Right lung (tissue), 5 donors: ENCODE measurements around the gene CST5. TPM values are rescaled to one million over a fixed set of nuclear protein-coding genes. Genes with fewer than 3 reads are reported as not detected.
"Not testable (repeated sequence)": the region's sequence is repeated elsewhere in the genome, so short reads cannot be mapped to it uniquely, and the experiment has no call there.

ENCODE experiments used
- DNase-seq, 2 donors: peaks; one replicate each; pipeline ENCODE4 v3.0.0-alpha.2; 2013
- polyA plus RNA-seq, 5 donors: library from polyadenylated mRNA; unstranded; fragments of 120-200 nt; gene quantifications; one replicate each; pipeline versions ENCODE4 v1.2.1 to v1.2.3, GENCODE V29; 2013; ENCODE audit warnings: inconsistent platforms in 1 of 5, low replicate concordance in 1 of 5; ENCODE audit not compliant: insufficient read length in 5 of 5, insufficient read depth in 1 of 5

CST5 gene
- polyA plus RNA-seq, 5 donors = 0.28 TPM; not detected in 4

DNA sequence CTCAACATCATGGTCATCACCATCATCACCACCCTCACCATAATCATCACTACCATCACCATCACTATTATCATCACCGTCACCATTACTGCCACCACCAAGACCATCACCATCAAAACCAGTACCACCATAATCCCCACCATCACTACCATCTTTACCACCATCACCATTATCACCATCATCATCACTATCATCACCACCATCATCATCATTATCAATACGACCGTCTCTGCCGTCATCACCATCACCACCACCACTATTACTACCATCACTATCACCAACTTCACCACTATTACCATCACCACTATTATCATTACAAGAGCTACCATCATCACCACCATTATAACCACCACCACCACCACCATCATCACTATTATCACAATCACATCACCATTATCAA, 11.3 kb upstream of the CST5 start:
- DNase-seq = not testable (repeated sequence)

DNA sequence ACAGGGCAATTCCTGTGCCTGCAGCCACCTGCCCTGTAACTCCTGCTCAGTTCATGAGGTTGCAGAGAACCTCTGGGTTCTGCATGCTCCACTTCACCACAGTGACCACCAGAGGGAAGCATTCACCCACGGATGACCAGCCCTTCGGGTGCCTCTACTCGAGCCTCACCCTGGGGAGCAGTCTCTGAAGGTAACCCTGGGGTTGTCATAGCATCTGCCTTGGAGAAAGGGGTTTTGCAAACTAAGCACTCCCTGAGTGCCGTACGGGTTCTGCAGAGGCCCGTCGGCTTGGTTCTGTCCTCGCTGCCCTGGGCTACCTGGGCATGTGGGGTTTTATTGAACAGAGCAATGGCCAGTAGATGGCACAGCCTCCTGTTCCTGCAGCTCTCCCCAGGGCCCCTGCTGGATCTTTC, 10.2 kb upstream of the CST5 start:
- peak in 1 of 2 donors; percentile 38 for DNase-seq

DNA sequence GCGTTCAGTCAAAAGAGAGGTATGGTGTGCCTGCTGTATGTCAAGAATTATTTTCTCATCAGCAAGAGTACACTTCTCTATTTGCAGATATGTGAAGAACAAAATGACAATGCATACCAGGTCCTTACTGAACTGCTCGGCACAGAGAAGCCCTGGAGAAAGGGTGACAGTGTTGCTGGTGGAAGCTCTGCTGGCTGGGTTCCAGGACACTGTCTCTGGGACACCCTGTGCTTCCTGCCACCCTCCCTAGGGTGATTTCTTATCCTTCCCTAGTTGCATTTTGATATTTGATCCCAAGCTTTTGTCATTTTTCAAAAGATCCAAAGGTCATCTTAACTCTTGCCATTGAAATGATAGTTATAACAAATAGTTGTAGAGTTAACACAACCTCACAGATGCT, 8.3 kb upstream of the CST5 start:
- no peak for DNase-seq

DNA sequence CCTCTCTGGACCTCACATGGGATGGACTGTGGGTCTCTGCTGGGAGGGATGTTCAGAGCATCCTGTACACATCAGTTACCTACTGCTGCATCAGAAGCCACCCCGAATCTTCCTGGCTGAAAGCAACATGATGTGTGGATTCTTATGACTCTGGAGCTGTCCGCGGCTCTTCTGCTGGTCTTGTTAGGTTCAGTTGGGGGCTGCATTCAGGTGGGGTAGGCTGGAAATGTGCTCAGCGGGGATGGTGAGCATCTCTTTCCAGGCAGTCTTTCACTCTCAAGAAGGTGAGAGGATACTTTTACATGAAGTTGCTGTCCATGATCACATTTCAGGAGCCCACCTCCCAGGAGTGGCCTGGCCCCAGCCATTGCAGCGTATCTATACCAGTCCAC, 5.2 kb upstream of the CST5 start:
- DNase-seq = no peak

DNA sequence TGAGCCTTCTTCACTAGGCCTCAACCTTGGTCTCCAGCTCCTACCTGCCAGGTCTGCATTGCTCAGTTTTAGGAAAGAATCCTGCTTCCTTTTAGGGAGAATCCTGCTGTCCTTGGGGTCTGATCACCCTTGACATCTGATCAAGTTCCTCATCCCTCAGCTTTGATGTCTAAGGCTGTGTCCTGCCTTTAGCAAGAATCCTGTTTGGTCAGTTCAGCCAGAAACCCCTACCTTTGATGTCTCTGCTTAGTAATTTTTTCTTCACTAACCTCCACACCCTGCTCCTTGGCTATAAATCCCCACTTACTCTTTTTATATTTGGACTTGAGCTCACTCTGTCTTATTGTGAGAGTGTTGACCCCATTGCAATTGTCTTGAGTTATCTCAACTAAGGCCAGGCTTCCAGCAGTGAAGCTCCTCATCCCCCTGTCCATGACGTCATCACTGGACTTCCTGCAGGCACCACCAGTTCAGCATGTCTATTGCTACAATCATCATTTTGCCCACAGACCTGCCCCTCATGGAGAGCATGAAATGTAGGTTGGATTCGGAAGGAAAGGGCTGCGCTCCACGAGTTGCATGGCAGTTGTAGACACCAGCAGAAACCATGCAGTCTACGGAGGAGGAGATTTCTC, 4.7 kb upstream of the CST5 start:
- no peak for DNase-seq

DNA sequence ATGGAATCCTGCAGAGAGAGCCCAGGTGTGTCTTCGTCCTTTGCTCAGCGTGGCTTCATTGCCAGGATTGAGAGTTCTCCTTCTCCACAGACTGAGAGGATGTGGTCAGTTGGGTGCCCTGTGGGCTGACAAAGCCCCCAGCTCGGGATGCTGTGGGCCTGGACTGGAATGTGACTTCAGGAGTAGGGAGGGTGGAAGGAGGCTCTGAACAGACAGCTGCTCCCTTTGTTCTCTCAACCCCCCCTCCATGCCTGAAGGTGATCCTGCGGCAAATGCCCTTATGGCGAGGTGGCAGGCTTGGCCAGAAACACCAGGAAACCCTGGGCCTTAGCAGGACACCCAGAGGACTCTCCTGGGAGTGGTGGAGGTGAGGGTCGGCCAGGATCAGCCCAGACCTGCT, 1.8 kb upstream of the CST5 start:
- no peak for DNase-seq

DNA sequence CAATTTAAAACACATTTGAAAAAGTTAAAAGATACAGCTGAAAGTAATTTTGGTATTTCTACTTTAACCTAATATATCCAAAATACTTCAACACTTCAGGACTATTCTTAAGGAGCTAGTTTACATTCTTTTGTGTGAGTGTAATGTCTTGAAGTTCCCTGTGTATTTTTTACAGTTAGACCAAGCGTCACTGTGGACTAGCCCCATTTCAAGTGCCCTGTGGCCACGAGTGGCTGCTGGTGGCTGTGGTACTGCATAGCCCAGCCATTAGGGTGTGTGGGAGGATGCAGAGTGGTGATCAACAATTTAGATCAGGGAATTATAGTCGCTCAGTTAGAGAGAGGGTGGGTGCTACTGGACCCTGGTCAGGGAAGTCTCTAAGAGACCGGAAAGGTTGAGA, 869 bp upstream of the CST5 start:
- DNase-seq = peak in 1 of 2 donors; percentile 8

DNA sequence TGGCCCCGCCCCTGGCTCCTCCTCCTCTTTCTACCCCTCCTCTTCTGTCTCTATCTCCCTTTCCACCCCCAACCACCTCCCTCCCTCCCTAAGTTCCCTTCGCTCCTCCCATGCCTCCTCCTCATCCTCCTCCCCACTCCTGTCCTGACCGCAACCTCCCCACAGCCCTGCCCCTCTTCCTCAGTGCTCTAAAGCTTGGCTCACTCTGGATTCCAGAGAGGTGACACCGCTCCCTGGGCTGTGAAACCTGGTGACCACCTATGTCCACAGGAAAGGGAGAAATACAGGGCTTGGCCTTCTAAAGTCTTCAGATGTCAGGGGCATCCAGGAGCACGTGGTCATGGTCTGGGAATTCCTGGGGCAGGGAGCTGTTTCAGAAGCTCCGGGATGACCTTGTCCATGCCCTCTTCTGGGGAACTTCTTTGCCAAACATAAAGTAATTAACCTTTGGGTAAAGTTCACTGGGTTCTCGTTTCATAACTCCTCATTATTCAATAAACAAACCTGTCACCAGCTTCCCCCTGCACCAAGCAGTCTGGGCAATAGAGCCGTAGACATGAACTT, 345 bp upstream of the CST5 start:
- DNase-seq = peak in 1 of 2 donors; percentile 12

DNA sequence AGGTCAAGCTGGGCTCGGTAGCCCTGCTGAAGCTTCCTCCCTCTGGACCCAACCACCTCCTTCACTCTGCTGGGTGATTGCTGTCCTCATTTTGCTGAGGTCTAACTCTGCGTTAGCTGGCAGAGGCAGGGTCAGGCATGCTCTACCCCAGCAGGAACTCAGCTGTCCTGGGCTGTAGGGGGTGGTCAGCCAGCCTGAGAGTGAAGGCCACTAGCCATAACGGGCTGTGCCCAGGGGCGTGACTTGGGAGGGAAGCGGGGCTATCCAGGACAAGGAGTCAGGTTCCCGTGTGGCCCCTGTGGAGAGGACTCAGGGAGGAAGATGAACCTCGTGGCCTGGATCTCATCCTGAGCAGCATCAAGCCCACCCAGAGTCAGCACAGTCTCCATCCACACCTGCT, 761 bp downstream of the CST5 start:
- no peak for DNase-seq

DNA sequence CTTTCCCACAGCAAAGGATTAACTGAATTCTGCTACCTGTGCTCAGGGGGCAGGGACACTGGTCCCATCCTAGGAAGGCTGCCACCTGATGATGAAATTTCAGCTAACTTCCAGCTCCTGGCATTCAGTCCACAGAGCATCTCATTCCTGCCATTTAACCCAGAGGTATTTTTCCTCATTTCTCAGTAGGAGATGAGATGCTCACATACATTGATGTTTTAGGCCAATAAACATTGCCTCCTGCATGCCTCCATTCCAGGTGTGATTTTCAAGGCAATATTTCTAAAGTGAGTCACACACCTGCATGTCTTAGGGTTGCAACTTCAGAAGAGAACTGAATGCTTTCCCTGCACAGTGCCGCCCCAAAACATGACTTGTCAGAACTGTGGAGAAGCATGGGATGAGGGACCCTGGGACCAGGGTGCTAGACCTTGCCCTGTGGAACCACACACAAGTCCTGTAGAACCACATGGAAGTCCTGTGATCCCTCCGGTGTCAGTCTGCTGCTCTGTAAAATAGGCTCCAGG, 1.5 kb downstream of the CST5 start:
- not testable (repeated sequence) for DNase-seq

DNA sequence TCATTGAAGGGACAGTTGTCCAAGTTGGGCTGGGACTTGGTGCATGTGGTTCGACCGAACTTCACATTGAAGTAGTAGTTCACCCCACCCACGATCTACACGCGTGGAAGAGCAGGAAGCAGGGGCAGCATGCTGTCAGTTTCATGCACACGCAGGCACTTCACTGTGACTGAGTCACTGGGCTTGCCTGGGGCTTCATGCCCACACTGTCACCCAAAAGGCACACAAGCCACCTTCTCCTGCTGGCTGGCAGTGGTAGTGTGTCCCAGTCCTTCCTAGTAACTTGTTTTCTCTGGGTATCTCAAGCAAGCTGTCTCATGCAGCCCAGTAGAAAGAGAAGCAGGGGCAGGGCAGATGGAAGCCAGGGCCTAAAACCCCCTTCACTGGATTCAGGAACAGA, 2.0 kb downstream of the CST5 start:
- no peak for DNase-seq

DNA sequence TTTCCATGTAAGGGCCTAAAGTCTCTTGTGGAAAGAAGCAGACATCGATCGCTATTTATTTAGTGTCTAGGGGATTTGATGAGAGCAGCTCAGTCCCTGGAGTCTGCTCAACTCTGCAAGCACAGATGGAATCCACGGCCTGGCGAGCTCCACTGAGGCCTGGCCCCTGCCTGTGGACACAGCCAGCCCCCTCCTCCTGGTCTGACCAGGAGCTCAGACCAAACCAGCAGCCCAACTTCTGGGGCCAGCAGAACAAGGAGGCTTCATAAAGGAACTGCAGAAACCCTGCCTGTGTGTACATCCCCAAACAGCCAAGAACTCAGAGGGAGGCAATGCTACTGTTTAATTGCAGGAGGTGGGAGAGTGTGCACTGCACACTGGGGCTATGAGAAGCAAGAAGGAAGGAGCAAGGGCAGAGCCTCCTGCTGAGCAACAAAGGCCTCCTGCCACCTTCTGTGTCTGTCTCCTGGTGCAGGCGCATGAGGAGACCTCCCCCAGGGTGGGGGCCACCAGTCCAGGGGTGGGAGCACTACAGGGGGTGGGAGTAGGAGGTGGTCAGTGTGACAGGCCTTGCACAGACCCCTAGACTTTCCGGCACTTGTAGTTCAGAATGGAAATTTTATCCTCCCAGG, 3.8 kb downstream of the CST5 start:
- DNase-seq = no peak

DNA sequence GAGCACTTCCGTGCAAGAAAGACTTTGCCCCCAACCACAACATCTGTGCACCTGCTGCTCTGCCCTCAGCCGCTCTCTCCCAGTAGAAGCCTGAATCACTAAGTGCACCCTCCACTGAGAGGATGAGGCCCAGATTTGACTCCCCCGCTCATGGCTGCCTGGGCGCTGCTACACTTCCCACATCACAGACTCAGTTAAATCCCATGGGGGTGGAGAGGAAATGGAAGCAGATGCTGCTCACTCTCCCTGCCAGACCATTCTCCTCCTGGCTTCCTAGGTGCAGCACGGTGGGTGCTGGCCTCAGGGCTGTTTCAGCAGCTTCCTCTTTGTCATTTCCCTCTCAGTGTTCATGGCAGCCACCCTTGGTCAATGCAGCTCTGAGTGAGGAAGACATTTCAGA, 4.8 kb downstream of the CST5 start:
- DNase-seq = no peak

DNA sequence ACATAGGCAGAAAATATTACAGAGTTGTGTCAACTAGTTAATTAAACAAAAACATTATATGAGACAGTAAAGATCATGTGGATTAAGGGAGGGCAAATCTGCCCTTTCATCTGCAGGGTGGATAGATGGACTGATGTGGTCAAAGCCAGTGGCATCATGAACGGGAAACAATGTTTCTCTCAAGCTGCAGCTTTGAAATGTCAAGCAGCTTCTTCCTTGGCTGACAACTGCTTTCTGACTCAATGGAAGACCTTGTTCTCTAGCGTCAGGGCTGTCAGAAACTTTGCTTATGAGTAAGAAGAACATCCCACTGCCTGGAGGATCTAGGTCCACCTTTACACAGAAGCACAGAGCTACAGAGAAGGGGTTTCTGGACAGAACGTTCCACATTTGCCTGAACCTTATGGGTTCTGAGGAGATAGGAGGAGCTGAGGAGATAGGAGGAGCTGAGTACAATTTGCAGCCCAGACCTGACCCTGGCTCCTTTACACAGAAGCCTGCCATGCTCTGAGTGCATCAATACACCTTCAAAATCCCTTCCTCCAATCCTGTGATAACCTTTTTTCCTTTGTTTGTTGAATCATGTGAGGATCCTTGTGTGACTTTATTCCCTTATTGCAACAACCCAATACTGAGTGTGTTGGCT, 6.1 kb downstream of the CST5 start:
- no peak for DNase-seq

DNA sequence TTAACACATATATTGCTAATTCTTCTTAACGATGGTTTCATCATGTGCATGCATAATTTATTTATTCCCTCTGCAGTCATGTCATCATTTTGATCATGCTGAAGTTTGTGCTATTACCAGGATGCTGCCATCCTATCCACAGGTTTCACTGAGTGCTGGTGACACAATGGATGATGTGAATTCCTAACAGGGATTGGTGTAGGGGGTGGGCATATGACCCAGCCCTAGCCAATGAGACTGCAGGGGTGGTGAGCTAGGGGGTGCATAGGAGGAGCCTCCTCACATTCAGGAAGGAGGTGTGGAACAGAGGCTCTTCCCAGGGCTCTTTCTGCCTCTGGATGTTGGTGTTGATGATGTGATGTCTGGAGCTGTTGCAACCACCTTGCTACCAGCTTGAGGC, 7.5 kb downstream of the CST5 start:
- no peak for DNase-seq

DNA sequence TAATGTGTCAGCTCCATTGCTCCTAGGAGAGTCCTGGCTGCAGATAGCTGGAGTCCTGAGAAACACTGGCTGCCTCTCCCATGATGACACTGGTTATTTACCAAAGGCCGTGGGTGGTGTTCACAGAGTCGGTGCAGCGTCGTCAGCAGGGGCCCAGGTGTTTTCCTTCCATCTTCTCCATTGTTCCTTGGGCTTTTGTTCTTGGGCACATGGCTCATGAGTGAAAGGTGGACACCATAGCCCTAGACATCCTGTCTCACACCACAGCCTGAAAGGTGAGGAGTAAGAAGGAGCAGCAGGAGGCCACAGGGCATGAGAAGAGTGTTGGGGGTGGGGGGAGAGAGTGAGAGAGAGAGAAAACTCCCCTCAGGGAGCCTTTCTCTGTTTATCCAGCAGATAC, 9.1 kb downstream of the CST5 start:
- no peak for DNase-seq

DNA sequence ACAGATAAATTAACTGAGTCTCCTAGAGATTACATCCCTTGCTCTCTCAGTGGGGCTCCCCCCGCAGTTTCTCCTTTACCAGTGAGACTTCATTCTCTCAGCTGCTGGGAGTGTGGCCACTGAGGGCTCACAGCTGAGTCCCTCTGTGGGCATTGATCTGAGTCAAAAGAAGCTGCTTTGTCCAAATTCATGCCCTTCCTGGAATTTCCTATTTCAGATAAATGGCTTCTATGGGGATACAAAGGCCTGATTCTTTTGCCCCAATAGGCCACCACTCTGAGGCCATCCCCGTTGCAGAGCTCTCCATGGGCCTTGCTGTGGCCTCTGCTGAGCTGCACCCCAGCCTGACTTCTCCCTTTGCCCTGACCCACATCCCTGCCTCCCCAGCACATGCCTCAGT, 10.0 kb downstream of the CST5 start:
- DNase-seq = no peak

DNA sequence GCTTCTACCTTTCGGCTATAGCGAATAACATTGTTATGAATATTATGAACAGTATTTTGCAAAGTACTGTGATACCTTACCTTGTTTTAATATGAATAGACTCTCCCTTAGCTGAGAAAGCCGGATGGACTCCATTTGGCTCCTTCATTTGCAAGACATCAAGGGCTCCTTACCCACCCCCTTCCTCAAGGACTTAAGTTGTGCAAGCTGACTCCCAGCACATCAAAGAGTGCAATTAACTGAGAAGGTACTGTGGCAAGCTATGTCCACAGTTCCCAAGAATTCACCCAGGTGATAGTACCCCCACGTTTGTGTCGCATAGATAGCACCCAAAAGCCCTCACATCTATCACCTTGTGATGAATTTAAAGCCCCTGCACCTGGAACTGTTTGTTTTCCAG, 11.2 kb downstream of the CST5 start:
- DNase-seq = no peak

DNA sequence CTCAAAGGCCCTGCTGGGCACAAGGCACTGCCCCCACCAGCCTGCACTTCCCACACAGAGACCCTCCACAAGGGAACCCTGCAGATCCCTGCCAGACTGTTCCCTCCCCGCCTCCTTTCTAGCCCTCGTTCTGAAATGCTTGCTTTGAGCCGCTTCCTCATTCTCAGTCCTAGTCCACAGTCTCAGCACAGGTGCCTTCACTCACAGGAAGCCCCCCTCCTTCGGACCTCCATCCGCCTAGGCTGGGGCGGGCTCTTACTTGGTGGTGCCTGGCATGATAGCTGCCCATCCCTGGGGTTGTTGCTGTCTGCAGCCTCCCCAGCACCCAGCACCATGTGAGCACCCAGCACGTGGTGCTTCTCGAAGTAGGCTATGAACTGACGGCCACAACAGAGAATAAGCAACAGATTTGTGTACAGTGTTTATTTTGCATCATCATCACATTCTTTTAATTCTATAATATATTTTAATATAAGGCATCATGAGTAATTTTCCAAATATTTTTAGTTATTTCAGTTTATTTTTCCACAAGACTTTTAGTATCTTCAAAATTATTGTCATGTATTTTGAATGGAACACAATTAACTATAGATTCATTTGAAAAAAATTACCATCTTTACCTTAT, 12.3 kb downstream of the CST5 start:
- no peak for DNase-seq

DNA sequence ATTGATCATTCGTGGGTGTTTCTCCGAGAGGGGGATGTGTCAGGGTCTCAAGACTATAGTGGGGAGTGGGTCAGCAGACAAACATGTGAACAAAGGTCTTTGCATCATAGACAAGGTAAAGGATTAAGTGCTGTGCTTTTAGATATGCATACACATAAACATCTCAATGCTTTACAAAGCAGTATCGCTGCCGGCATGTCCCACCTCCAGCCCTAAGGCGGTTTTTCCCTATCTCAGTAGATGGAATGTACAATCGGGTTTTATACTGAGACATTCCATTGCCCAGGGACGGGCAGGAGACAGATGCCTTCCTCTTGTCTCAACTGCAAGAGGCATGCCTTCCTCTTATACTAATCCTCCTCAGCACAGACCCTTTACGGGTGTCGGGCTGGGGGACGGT, 18.8 kb downstream of the CST5 start:
- DNase-seq = not testable (repeated sequence)

DNA sequence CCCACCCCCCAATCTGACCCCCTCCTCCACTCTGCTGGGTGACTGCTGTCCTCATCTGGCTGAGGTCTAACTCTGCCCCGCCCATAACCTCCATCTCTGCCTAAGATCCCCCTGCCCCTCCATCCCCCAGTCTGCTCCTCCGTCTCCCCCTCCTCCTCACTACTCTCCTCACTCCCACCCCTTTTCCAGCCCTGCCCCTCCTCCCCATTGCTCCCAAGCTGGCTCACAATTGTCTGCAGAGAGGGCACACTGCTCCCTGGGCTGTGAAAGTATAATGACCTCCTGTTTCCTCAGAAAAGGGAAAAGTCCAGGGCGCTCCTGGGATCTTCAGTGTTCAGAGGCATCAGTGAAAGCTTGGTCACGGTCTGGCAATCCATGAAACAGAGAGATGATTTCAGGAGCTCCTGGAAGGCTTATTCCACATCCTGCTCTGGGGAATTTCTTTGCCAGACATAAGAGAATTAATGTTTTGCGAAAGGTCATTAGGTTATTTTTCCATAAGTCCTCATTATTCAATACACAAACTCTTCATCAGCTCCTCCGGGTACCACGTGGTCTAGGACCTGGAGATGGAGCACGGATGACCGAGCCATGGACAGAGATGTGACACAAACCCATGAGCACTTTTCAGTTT, 21.5 kb downstream of the CST5 start:
- no peak for DNase-seq

DNA sequence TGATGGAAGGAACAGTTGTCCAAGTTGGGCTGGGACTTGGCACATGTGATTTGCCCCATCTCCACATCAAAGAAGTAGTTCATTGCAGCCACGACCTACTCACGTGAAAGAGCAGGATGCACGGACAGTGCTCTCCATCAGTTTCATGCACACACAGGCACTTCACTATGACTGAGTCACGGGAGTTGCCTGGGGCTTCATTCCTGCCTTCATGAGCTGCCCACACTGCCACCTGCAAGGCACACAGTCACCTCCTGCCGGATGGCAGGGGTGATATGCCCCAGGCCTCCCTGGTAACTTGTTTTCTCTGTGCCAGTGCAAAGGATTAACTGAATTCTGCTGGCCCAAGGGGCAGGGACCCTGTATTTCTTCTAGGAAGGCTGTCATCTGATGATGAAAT, 22.8 kb downstream of the CST5 start:
- DNase-seq = no peak
